Colonic mucosa (tissue), 4 donors: ENCODE measurements around the gene PLXNA2. TPM values are rescaled to one million over a fixed set of nuclear protein-coding genes. Genes with fewer than 3 reads are reported as not detected.

Experiments
- DNase-seq: peaks from one replicate; pipeline ENCODE4 v3.0.0-alpha.2; 2020
- H3K27ac ChIP-seq: fragments of 200-600 bp; one replicate; pipeline ENCODE4 v1.8.0; 2021
- H3K27me3 ChIP-seq: fragments of 200-600 bp; one replicate; pipeline ENCODE4 v1.8.0; 2021
- H3K36me3 ChIP-seq: fragments of 200-600 bp; one replicate; pipeline ENCODE4 v1.8.0; 2021
- H3K4me1 ChIP-seq: fragments of 200-600 bp; one replicate; pipeline ENCODE4 v1.8.0; 2021; ENCODE audit warnings: mild to moderate bottlenecking
- H3K4me3 ChIP-seq: fragments of 200-600 bp; one replicate; pipeline ENCODE4 v1.8.0; 2021
- H3K9ac ChIP-seq, 2 donors: one replicate each; pipeline ENCODE4 v1.7.0; 2013; ENCODE audit warnings: control low read depth in 2 of 2, low read depth in 2 of 2, low read length in 2 of 2
- H3K9me3 ChIP-seq: fragments of 200-600 bp; one replicate; pipeline ENCODE4 v1.8.0; 2021
- intact Hi-C: fragments of 100-400 bp; cut with DNase I; formaldehyde crosslinking; loops from one replicate; pipeline ENCODE4 v1.14.1; 2022
- total RNA-seq, 2 donors: library from RNA; stranded (reverse); fragmentation: NEBNext Ultra II Directional in 1 of 2; extraction: Animal tissue kit (Norgen Biotek cat#: 25700) in 1 of 2; gene quantifications; one replicate each; pipeline ENCODE4 v1.2.1, GENCODE V29; 2021
- TF ChIP-seq, protein P1 (sequence below): fragments of 200-600 bp; IDR thresholded peaks from one replicate; pipeline ENCODE4 v1.8.0; 2022; ENCODE audit warnings: antibody characterized with exemption, mild to moderate bottlenecking
- donor health status: healthy.
- donor health status: DM: no; HTN: no; CAD: no.
- donor health status: DM: no; HTN: no; CAD: no.

PLXNA2 gene
- total RNA-seq, 2 donors from 2014 or later = 46.1 to 81.6 TPM

DNA sequence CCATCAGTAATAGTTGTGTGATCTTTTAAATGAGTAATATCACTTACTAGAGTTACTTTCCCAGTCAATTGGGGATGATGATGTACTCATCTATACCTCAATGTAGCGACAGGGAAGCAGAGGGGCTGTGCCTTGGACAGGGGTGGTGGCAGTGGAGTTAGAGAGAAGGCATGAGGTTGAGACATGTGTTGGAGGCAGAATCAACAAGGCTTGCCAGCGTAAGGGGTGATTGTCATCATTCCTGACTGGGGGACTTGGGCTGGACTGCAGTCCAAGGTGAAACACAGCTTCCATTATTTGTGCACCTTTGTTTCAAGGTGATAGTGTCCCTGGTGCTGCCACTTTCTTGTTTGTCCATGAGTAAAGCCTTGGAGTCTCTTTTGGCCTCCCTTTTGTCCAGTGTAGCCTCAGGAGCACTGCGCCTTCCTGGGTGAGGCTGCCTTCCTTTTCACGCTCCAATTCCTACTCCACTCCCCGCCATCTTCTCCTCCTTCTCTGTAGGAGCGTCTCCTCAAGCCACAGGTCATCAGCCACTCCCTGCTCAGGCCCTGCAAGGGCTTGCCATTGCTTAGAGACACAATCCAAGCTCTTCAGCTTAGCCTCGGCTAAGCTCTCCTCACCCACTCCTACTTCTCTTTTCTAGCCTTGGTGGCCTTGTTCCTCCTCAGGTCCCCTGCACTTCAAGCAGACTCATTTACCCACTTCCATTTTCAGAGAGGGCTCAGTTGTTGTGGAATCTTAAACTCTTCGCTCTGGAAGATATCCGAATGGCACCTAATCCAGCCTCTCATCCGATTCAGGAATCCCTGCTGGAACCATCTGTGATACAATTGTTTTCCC is 255.6 kb downstream of the PLXNA2 start:
- Histone ChIP-seq H3K27ac (no peak overlapping the region), H3K4me3 (no peak overlapping the region), H3K9ac (no peak overlapping the region), H3K9me3 (no peaks in the 10 kb centered on the region), H3K4me1 (no peaks in the 10 kb centered on the region), H3K27me3 (no peaks in the 10 kb centered on the region), H3K36me3 (no peaks in the 10 kb centered on the region)
- intact Hi-C loops = no loop called here
- TF ChIP-seq, protein P1, sequence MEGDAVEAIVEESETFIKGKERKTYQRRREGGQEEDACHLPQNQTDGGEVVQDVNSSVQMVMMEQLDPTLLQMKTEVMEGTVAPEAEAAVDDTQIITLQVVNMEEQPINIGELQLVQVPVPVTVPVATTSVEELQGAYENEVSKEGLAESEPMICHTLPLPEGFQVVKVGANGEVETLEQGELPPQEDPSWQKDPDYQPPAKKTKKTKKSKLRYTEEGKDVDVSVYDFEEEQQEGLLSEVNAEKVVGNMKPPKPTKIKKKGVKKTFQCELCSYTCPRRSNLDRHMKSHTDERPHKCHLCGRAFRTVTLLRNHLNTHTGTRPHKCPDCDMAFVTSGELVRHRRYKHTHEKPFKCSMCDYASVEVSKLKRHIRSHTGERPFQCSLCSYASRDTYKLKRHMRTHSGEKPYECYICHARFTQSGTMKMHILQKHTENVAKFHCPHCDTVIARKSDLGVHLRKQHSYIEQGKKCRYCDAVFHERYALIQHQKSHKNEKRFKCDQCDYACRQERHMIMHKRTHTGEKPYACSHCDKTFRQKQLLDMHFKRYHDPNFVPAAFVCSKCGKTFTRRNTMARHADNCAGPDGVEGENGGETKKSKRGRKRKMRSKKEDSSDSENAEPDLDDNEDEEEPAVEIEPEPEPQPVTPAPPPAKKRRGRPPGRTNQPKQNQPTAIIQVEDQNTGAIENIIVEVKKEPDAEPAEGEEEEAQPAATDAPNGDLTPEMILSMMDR = no peak
- DNase-seq = peak; percentile 10

DNA sequence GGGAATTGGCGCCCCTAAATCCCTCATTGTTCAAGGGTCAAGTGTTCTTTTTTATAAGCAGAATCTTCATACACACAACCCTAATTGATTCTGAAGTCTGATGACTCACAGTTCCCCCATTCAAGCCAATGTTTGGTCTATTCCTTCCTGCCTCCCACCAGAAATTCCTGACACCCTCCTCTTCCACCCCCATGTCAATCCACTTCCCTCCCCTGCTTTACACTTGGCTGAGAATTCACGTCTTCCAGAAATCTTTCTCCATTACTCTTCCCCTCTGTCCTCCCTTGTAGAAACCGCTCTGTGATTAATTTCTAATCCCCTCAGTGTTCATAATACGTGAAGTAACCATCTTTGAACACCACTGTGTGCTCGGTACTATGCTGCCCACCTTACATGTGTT is 257.0 kb downstream of the PLXNA2 start:
- Histone ChIP-seq H3K9ac (no peak overlapping the region), H3K4me1 (peaks cover 3% of the 10 kb centered on the region), H3K4me3 (no peak overlapping the region), H3K27ac (no peak overlapping the region), H3K36me3 (no peaks in the 10 kb centered on the region), H3K27me3 (no peaks in the 10 kb centered on the region), H3K9me3 (no peaks in the 10 kb centered on the region)
- DNase-seq = no peak
- TF ChIP-seq, protein P1 = no peak
- intact Hi-C loops = no loop called here

DNA sequence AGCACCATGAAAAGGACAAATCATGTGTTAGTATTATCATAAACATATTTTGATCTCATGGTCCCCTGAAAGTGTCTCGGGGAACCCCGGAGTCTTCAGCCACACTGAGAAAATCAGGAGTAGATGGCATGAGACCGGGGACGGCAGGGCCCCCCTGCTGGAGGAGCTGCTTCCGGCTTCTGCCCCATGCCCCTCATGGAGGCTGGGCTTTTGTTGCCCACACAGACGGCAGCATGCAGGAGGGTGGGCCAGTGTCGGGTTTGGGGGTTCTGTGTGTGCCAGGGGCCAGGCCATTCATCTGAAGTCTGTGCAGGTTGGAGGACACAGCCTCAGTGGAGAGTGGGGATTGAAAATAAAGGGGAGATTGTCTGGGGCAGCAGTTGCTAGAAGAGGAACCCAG is 258.2 kb downstream of the PLXNA2 start:
- no peak overlapping the region for H3K9ac ChIP-seq
- DNase-seq = no peak
- H3K27me3 ChIP-seq = no peaks in the 10 kb centered on the region
- no peak overlapping the region for H3K4me3 ChIP-seq
- TF ChIP-seq, protein P1 = no peak
- no peaks in the 10 kb centered on the region for H3K9me3 ChIP-seq
- intact Hi-C loops = no loop called here
- H3K27ac ChIP-seq = no peak overlapping the region
- H3K4me1 ChIP-seq = peaks cover 4% of the 10 kb centered on the region
- no peaks in the 10 kb centered on the region for H3K36me3 ChIP-seq

DNA sequence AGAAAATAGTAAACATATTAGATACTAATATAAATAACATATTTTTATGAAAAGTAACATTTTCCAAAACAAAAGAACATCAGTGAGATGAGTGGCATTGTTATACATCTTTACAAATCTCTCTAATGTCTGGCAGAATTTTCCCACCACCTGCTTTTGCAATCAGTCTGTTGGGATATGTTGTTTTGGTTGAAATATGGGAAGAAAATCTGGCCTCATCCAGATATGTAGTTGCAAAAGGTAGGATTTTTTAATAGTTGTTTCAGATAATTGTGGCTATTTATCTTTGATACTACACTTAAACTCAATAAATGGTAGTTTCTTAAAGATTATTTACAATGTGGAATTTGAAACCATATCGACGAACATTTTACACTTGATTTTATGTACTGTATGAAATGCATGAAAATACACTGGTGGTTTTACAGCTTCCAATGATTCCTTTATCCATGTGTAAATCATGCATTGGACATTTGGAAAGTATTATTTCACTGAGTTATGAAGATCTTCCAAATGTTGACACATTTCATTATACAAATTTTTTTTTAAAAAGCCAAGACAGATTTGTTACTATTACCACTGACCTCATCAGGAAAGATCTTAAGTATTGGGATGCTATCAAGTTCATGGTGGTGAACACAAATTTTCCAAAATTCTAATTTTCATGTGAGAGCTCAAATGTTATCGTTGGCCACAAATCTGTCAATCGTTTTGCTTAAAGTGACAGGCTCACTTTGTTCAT is 259.2 kb downstream of the PLXNA2 start:
- Histone ChIP-seq H3K9ac (no peak overlapping the region), H3K9me3 (no peaks in the 10 kb centered on the region), H3K4me3 (no peak overlapping the region), H3K4me1 (peaks cover 4% of the 10 kb centered on the region), H3K27ac (no peak overlapping the region), H3K27me3 (no peaks in the 10 kb centered on the region), H3K36me3 (no peaks in the 10 kb centered on the region)
- no peak for DNase-seq
- TF ChIP-seq, protein P1 = no peak
- intact Hi-C loops = no loop called here

DNA sequence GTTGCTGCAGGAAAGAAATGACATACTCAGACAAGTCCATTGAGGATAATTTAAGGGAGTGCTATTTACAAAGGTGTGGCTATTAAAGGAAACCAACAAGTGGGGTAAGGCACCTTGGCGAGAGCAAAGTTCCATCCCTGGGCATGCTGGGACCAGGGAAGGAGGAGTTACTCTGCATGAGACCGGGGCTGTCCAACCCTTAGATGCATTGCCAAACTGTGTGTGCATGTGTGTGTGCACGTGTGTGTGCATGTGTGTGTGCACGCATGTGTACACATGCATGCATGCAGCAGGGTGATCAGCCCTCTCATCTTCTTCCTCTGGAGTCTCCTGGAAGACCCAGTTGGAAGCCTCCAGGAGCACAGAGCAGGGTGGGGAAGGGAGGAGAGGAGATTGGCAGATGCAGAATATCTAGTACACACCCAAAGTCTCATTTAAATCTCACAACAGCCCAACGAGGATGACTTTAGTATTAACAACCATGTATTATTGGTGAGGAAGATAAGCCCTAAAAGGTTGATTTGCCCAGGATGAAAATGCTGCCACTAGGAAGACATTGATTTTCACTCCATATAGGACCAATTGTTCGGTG is 261.0 kb downstream of the PLXNA2 start:
- Histone ChIP-seq H3K27ac (no peak overlapping the region), H3K4me1 (peaks cover 4% of the 10 kb centered on the region), H3K27me3 (no peaks in the 10 kb centered on the region), H3K36me3 (no peaks in the 10 kb centered on the region), H3K9me3 (no peaks in the 10 kb centered on the region), H3K9ac (no peak overlapping the region), H3K4me3 (no peak overlapping the region)
- TF ChIP-seq, protein P1 = no peak
- peak; percentile 69 for DNase-seq
- intact Hi-C loops = no loop called here
